Measurements from ENCODE around the gene NXNL1. TPM values are rescaled to one million over a fixed set of nuclear protein-coding genes. Genes with fewer than 3 reads are reported as not detected.
"Not testable (repeated sequence)": the region's sequence is repeated elsewhere in the genome, so short reads cannot be mapped to it uniquely, and the experiment has no call there.

NXNL1 gene
- total RNA-seq, result not detected

GRCh38 chr19:17460372-17461230 lies at the start of gene NXNL1:
Gene NXNL1, minus strand, starts transcription at chr19:17460926. Its CDS starts 57 bp downstream, at chr19:17460869.
- no peaks in the 10 kb centered on the region for H3K36me3 ChIP-seq
- H3K4me3 ChIP-seq, result no peak within 1 kb of the TSS
- H3K27me3 ChIP-seq, result peaks cover 74% of the 10 kb centered on the region
- peaks cover 0 to 4% (median 0%) of the 10 kb centered on the region in 3 donors for H3K4me1 ChIP-seq
- no peak for ATAC-seq
- TF ChIP-seq CTCF (IDR thresholded peaks at IDR 0.05) (no peak), EP300 (IDR thresholded peaks at IDR 0.05) (no peak), POLR2AphosphoS5 (IDR thresholded peaks at IDR 0.05) (no peak)
- H3K9me3 ChIP-seq, result no peaks in the 10 kb centered on the region
- H3K27ac ChIP-seq, result no peak within 1 kb of the TSS
- WGBS, 2 donors (ENCODE audit: low coverage in 1 of 2), result 64 to 77% methylated on average over 4 to 6 of the region's 26 CpGs

- WGBS, 2 donors (ENCODE audit: low coverage in 1 of 2), result 89% methylated on average over 2 of the region's 3 CpGs; no CpG with 5 or more reads in 1 of the 2 donors
- not testable (repeated sequence) for ATAC-seq, H3K4me3 ChIP-seq, H3K9me3 ChIP-seq, H3K27me3 ChIP-seq
- H3K27ac ChIP-seq, result peak overlapping the region in 3 of 4 donors; percentile 50 to 66 (median 62)
- peaks cover 0 to 25% of the 10 kb centered on the region in 2 donors for H3K36me3 ChIP-seq
- H3K4me1 ChIP-seq, result peaks cover 0 to 62% (median 15%) of the 10 kb centered on the region in 3 donors
These were observed 47.8 kb upstream of the NXNL1 start for GRCh38 chr19:17508558-17508933.

GRCh38 chr19:17506745-17507144 lies 46.0 kb upstream of the NXNL1 start:
- H3K4me1 ChIP-seq, result peaks cover 0 to 50% (median 10%) of the 10 kb centered on the region in 3 donors
- H3K36me3 ChIP-seq, result peaks cover 0 to 31% of the 10 kb centered on the region in 2 donors
- no peak for ATAC-seq
- no peaks in the 10 kb centered on the region for H3K9me3 ChIP-seq
- H3K27me3 ChIP-seq, result no peaks in the 10 kb centered on the region
- H3K4me3 ChIP-seq, result no peak overlapping the region
- WGBS, 2 donors (ENCODE audit: low coverage in 1 of 2), result 63 to 72% methylated on average over 3 to 4 of the region's 9 CpGs
- TF ChIP-seq POLR2AphosphoS5 (IDR thresholded peaks at IDR 0.05), result no peak
- TF ChIP-seq CTCF (IDR thresholded peaks at IDR 0.05), result no peak
- no peak for TF ChIP-seq POLR2A (IDR thresholded peaks at IDR 0.05)
- TF ChIP-seq EP300 (IDR thresholded peaks at IDR 0.05), result no peak
- H3K27ac ChIP-seq, result peak overlapping the region in 2 of 4 donors; percentile 33 to 66

GRCh38 chr19:17505223-17505622 lies 44.5 kb upstream of the NXNL1 start:
- no peak for ATAC-seq
- Histone ChIP-seq H3K36me3 (peaks cover 0 to 44% of the 10 kb centered on the region in 2 donors), H3K9me3 (no peaks in the 10 kb centered on the region), H3K4me3 (no peak overlapping the region), H3K4me1 (peaks cover 0 to 45% (median 4%) of the 10 kb centered on the region in 3 donors), H3K27ac (peak overlapping the region in 3 of 4 donors; percentile 24 to 66 (median 46)), H3K27me3 (no peaks in the 10 kb centered on the region)
- 0 to 63% methylated on average over 1 to 3 of the region's 10 CpGs for WGBS, 2 donors (ENCODE audit: low coverage in 1 of 2)
- TF ChIP-seq POLR2AphosphoS5 (IDR thresholded peaks at IDR 0.05) (no peak), CTCF (IDR thresholded peaks at IDR 0.05) (no peak), EP300 (IDR thresholded peaks at IDR 0.05) (no peak), POLR2A (IDR thresholded peaks at IDR 0.05) (no peak)

GRCh38 chr19:17504456-17504855 lies 43.7 kb upstream of the NXNL1 start:
- H3K4me1 ChIP-seq, result peaks cover 0 to 45% (median 0%) of the 10 kb centered on the region in 3 donors
- no peaks in the 10 kb centered on the region for H3K9me3 ChIP-seq
- H3K36me3 ChIP-seq, result peaks cover 0 to 50% of the 10 kb centered on the region in 2 donors
- no peak for TF ChIP-seq POLR2A (IDR thresholded peaks at IDR 0.05)
- TF ChIP-seq CTCF (IDR thresholded peaks at IDR 0.05), result no peak
- no peak for TF ChIP-seq POLR2AphosphoS5 (IDR thresholded peaks at IDR 0.05)
- ATAC-seq, result no peak
- WGBS, 2 donors (ENCODE audit: low coverage in 1 of 2), result 50 to 82% methylated on average over 1 to 4 of the region's 13 CpGs
- no peak overlapping the region for H3K4me3 ChIP-seq
- H3K27me3 ChIP-seq, result no peaks in the 10 kb centered on the region
- H3K27ac ChIP-seq, result peak overlapping the region in 2 of 4 donors; percentile 46 to 66
